Spinal cord (tissue), 10 donors: Measurements from ENCODE around the gene PARN. TPM values are rescaled to one million over a fixed set of nuclear protein-coding genes. Genes with fewer than 3 reads are reported as not detected.
A peak's percentile ranks its signal among the peaks of the same experiment; 100 is the strongest.
"Not testable (repeated sequence)": the region's sequence is repeated elsewhere in the genome, so short reads cannot be mapped to it uniquely, and the experiment has no call there.

Experiments
- DNase-seq, 6 donors: peaks; one replicate each; pipeline versions ENCODE4 v3.0.0 to v3.0.0-alpha.2; 2013 to 2015; ENCODE audit warnings: low spot score in 6 of 6, low read depth in 4 of 6
- H3K27ac ChIP-seq: one replicate; pipeline ENCODE4 v1.5.1; 2013; ENCODE audit warnings: low read depth, low read length, control low read depth
- H3K27me3 ChIP-seq: one replicate; pipeline ENCODE4 v1.6.1; 2013; ENCODE audit warnings: low read length; ENCODE audit not compliant: control insufficient read depth, insufficient read depth
- H3K36me3 ChIP-seq: one replicate; pipeline ENCODE4 v1.6.1; 2013; ENCODE audit warnings: low read length; ENCODE audit not compliant: control insufficient read depth, insufficient read depth
- H3K4me1 ChIP-seq: one replicate; pipeline ENCODE4 v1.6.1; 2013; ENCODE audit warnings: low read length; ENCODE audit not compliant: control insufficient read depth, insufficient read depth
- H3K4me3 ChIP-seq: one replicate; pipeline ENCODE4 v1.5.1; 2013; ENCODE audit warnings: low read depth, low read length, control low read depth
- H3K9me3 ChIP-seq: one replicate; pipeline ENCODE4 v1.6.1; 2013; ENCODE audit warnings: low read length; ENCODE audit not compliant: control insufficient read depth, insufficient read depth
- WGBS: methylation state at CpG from one replicate; pipeline ENCODE4 v1.1.5; 2013; ENCODE audit warnings: missing lambda C conversion rate; ENCODE audit not compliant: insufficient coverage; 5-methylcytosine and 5-hydroxymethylcytosine counted together
- polyA plus RNA-seq, 2 donors: library from polyadenylated mRNA; unstranded; fragments of 120-200 nt; gene quantifications; one replicate each; pipeline ENCODE4 v1.2.1, GENCODE V29; 2013; ENCODE audit not compliant: insufficient read length in 2 of 2
- total RNA-seq, 2 donors: library from RNA; depleted of rRNA in 1 of 2; stranded (reverse); fragments of 120-200 nt in 1 of 2; fragments of >200 nt in 1 of 2; gene quantifications; one replicate each; pipeline versions ENCODE4 v1.2.3 to v1.2.4, GENCODE V29; 2013 to 2014
- donor health status: healthy.

PARN gene
- total and polyA plus RNA-seq, 4 donors = 23.5 to 33.6 (median 25.2) TPM

GRCh38 chr16:14403001-14403389, 227.1 kb downstream of the PARN start:
- 75% methylated on average over 7 of the region's 8 CpGs for WGBS
- H3K4me3 ChIP-seq, H3K36me3 ChIP-seq, H3K27ac ChIP-seq, H3K9me3 ChIP-seq, H3K27me3 ChIP-seq, DNase-seq, H3K4me1 ChIP-seq: not testable (repeated sequence)

GRCh38 chr16:14402114-14403000, 227.7 kb downstream of the PARN start:
- H3K4me1 ChIP-seq, H3K9me3 ChIP-seq, DNase-seq, H3K27ac ChIP-seq, H3K36me3 ChIP-seq, H3K27me3 ChIP-seq, H3K4me3 ChIP-seq: not testable (repeated sequence)
- 92% methylated on average over 12 of the region's 15 CpGs for WGBS

GRCh38 chr16:14401711-14402061, 228.4 kb downstream of the PARN start:
- not testable (repeated sequence) for H3K4me1 ChIP-seq, H3K36me3 ChIP-seq, H3K27me3 ChIP-seq, H3K4me3 ChIP-seq, H3K9me3 ChIP-seq, H3K27ac ChIP-seq, DNase-seq
- 60% methylated on average over 8 of the region's 8 CpGs for WGBS

GRCh38 chr16:14400978-14401710, 228.9 kb downstream of the PARN start:
- H3K4me1 ChIP-seq, H3K9me3 ChIP-seq, DNase-seq, H3K4me3 ChIP-seq, H3K27ac ChIP-seq, H3K36me3 ChIP-seq, H3K27me3 ChIP-seq: not testable (repeated sequence)
- 78% methylated on average over 11 of the region's 12 CpGs for WGBS

GRCh38 chr16:14400285-14400977, 229.6 kb downstream of the PARN start:
- DNase-seq = no peak
- Histone ChIP-seq H3K27me3 (no peaks in the 10 kb centered on the region), H3K4me3 (no peak overlapping the region), H3K4me1 (no peaks in the 10 kb centered on the region), H3K36me3 (no peaks in the 10 kb centered on the region), H3K9me3 (no peaks in the 10 kb centered on the region), H3K27ac (no peak overlapping the region)
- 93% methylated on average over 20 of the region's 23 CpGs for WGBS

- Histone ChIP-seq H3K4me1 (no peaks in the 10 kb centered on the region), H3K9me3 (no peaks in the 10 kb centered on the region), H3K27me3 (no peaks in the 10 kb centered on the region), H3K4me3 (no peak overlapping the region), H3K36me3 (no peaks in the 10 kb centered on the region), H3K27ac (peak overlapping the region; percentile 43)
- DNase-seq = peak in 1 of 6 donors; percentile 54
- 69% methylated on average over 22 of the region's 25 CpGs for WGBS
Observed at GRCh38 chr16:14399378-14400284, 230.4 kb downstream of the PARN start.

- H3K4me1 ChIP-seq = no peaks in the 10 kb centered on the region
- H3K9me3 ChIP-seq = no peaks in the 10 kb centered on the region
- 92% methylated on average over 7 of the region's 11 CpGs for WGBS
- no peak for DNase-seq
- no peak overlapping the region for H3K27ac ChIP-seq
- H3K36me3 ChIP-seq = no peaks in the 10 kb centered on the region
- H3K27me3 ChIP-seq = no peaks in the 10 kb centered on the region
- no peak overlapping the region for H3K4me3 ChIP-seq
Observed at GRCh38 chr16:14398014-14398717, 231.9 kb downstream of the PARN start.

GRCh38 chr16:14395710-14396304, 234.3 kb downstream of the PARN start:
- not testable (repeated sequence) for H3K4me3 ChIP-seq, H3K36me3 ChIP-seq, H3K9me3 ChIP-seq, H3K4me1 ChIP-seq, H3K27me3 ChIP-seq, H3K27ac ChIP-seq, DNase-seq
- 60% methylated on average over 3 of the region's 10 CpGs for WGBS
